Gastroesophageal sphincter (tissue), 3 donors: ENCODE measurements around the gene PGLYRP4.

Experiments used
- CTCF ChIP-seq, 4 experiments: fragments of 200-600 bp in 2 of 4; fragments of 450-650 bp in 2 of 4; sonication (generic) in 1 of 4; IDR thresholded peaks; one replicate each; pipeline ENCODE4 v1.5.1; 2017 to 2019; ENCODE audit warnings: antibody characterized with exemption in 4 of 4, mild to moderate bottlenecking in 2 of 4, moderate library complexity in 2 of 4
- POLR2A ChIP-seq, 2 donors: fragments of 450-650 bp; IDR thresholded peaks; one replicate each; pipeline ENCODE4 v1.6.1; 2017; ENCODE audit warnings: antibody characterized with exemption in 2 of 2, mild to moderate bottlenecking in 2 of 2, moderate library complexity in 1 of 2
- POLR2AphosphoS5 ChIP-seq: sonication (generic); formaldehyde crosslinking; IDR thresholded peaks from one replicate; pipeline ENCODE4 v1.6.1; 2017; ENCODE audit warnings: antibody characterized with exemption

GRCh38 chr1:153308540-153308939 lies 40.1 kb downstream of the PGLYRP4 start:
- TF ChIP-seq CTCF (IDR thresholded peaks at IDR 0.05) (no peak), POLR2A (IDR thresholded peaks at IDR 0.05) (no peak), POLR2AphosphoS5 (no peak)
